Lung (tissue), 16 donors: Measurements from ENCODE around the gene AADACL2. TPM values are rescaled to one million over a fixed set of nuclear protein-coding genes. Genes with fewer than 3 reads are reported as not detected.

Experiments
- ATAC-seq: fragments of 200-7000 bp; cut with Tn5 transposase; one replicate; pipeline ENCODE4 v1.9.1; 2020; ENCODE audit warnings: moderate number of reproducible peaks; ENCODE audit not compliant: insufficient read depth, low FRiP score
- DNase-seq, 3 donors: peaks; one replicate each; pipeline ENCODE4 v3.0.0-alpha.2; 2013 to 2017
- H3K27ac ChIP-seq, 2 donors: one replicate each; pipeline ENCODE4 v1.5.1; 2013; ENCODE audit warnings: mild to moderate bottlenecking in 2 of 2, moderate library complexity in 2 of 2, control low read depth in 1 of 2, inconsistent platforms in 1 of 2, low read depth in 1 of 2, low read length in 1 of 2
- H3K27me3 ChIP-seq, 3 donors: one replicate each; pipeline ENCODE4 v1.5.1; 2013; ENCODE audit warnings: low read length in 2 of 3; ENCODE audit not compliant: control insufficient read depth in 3 of 3, insufficient read depth in 3 of 3
- H3K36me3 ChIP-seq, 4 donors: one replicate each; pipeline ENCODE4 v1.5.1; 2013; ENCODE audit warnings: low read length in 4 of 4, mild to moderate bottlenecking in 1 of 4, moderate library complexity in 1 of 4; ENCODE audit not compliant: control insufficient read depth in 4 of 4, insufficient read depth in 4 of 4
- H3K4me1 ChIP-seq, 5 donors: one replicate each; pipeline ENCODE4 v1.5.1; 2013; ENCODE audit warnings: low read length in 5 of 5, mild to moderate bottlenecking in 2 of 5, moderate library complexity in 1 of 5; ENCODE audit not compliant: control insufficient read depth in 5 of 5, insufficient read depth in 5 of 5
- H3K4me3 ChIP-seq: one replicate; pipeline ENCODE4 v1.5.1; 2013; ENCODE audit warnings: mild to moderate bottlenecking, control low read depth, moderate library complexity
- H3K9ac ChIP-seq, 2 donors: one replicate each; pipeline ENCODE4 v1.5.1; 2013; ENCODE audit warnings: low read length in 2 of 2, control low read depth in 1 of 2; ENCODE audit not compliant: insufficient read depth in 1 of 2
- H3K9me3 ChIP-seq, 4 donors: one replicate each; pipeline ENCODE4 v1.5.1; 2013; ENCODE audit warnings: low read length in 3 of 4, mild to moderate bottlenecking in 1 of 4, moderate library complexity in 1 of 4; ENCODE audit not compliant: control insufficient read depth in 4 of 4, insufficient read depth in 3 of 4
- WGBS, 2 donors: extraction: QIAGEN DNeasy Blood & Tissue Kit; methylation state at CpG; one replicate each; pipeline ENCODE4 v1.1.7; 2013; 5-methylcytosine and 5-hydroxymethylcytosine counted together
- long read RNA-seq, 5 donors: transcript quantifications; one replicate each; lab custom pipeline, GENCODE V29; 2026
- polyA plus RNA-seq, 2 donors: library from polyadenylated mRNA; stranded (reverse); fragments of 200-250 nt; gene quantifications; one replicate each; pipeline ENCODE4 v1.2.1, GENCODE V29; 2013
- total RNA-seq, 2 donors: library from RNA; depleted of rRNA in 1 of 2; stranded (reverse); fragments of >200 nt in 1 of 2; gene quantifications; one replicate each; pipeline ENCODE4 v1.2.1, GENCODE V29; 2014 to 2021
- TF ChIP-seq, protein P1 (sequence below): IDR thresholded peaks from 2 replicates; pipeline ENCODE4 v1.5.1; 2012; ENCODE audit warnings: mild to moderate bottlenecking; ENCODE audit errors: control extremely low read depth, extremely low read depth
- donor health status: control.
- donor health status: control.
- donor health status: Bipolar disorder and iron deficiency.
- donor health status: healthy.
- donor health status: DM: yes; HTN: yes; CAD: no.

The AADACL2 gene, protein sequence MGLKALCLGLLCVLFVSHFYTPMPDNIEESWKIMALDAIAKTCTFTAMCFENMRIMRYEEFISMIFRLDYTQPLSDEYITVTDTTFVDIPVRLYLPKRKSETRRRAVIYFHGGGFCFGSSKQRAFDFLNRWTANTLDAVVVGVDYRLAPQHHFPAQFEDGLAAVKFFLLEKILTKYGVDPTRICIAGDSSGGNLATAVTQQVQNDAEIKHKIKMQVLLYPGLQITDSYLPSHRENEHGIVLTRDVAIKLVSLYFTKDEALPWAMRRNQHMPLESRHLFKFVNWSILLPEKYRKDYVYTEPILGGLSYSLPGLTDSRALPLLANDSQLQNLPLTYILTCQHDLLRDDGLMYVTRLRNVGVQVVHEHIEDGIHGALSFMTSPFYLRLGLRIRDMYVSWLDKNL
- total RNA-seq: not detected
- under 1 TPM in 1 of 2 donors, not detected in 1; 0.14 TPM for polyA plus RNA-seq
- long read RNA-seq, donor 1: 0 reads
- long read RNA-seq, donor 2: 0 reads
- long read RNA-seq, donor 3: 0 reads
- long read RNA-seq, donor 4: 0 reads
- long read RNA-seq, donor 5: 0 reads

DNA sequence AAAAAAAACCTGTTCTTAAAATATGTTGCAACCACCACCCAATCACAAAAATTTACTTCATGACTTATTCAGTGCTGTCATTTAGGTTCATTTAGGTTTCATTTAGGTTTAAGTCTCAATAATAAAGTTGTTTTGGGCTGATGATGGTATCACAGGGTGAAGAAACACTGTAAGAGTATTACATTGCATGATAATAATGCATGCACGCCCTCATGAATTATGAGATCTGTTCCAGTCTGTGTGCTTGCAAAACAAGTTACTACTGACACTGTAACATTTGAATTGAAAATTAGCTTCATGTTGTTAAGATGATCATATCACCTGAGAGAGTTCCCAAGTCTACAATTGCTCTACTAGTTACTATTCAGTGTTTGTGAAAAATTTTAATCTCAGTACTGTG, at the start of gene AADACL2:
AADACL2 (plus strand) TSS at position 315 of the 400 bp plus-strand sequence. CDS start 109 bp downstream, outside the sequence.
- DNase-seq: no peak
- 94 to 97% methylated on average over 1 of the region's 1 CpG for WGBS, 2 donors

DNA sequence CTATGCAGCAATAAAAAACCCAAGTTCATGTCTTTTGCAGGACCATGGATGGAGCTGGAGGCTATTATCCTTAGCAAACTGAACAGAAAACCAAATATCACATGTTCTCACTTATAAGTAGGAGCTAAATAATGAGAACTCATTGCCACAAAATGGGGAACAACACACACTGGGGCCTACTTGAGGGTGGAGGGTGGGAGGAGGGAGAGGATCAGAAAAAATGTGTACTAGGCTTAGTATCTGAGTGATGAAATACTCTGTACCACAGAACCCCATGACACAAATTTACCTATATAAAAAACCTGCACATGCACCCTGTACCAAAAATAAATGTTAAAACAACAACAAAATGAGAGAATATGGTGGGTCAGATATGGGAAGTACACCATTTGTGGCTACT, 49.6 kb upstream of the AADACL2 start:
- no peak overlapping the region for H3K27ac ChIP-seq
- no peak overlapping the region for H3K9ac ChIP-seq
- no peaks in the 10 kb centered on the region for H3K36me3 ChIP-seq
- TF ChIP-seq, protein P1, sequence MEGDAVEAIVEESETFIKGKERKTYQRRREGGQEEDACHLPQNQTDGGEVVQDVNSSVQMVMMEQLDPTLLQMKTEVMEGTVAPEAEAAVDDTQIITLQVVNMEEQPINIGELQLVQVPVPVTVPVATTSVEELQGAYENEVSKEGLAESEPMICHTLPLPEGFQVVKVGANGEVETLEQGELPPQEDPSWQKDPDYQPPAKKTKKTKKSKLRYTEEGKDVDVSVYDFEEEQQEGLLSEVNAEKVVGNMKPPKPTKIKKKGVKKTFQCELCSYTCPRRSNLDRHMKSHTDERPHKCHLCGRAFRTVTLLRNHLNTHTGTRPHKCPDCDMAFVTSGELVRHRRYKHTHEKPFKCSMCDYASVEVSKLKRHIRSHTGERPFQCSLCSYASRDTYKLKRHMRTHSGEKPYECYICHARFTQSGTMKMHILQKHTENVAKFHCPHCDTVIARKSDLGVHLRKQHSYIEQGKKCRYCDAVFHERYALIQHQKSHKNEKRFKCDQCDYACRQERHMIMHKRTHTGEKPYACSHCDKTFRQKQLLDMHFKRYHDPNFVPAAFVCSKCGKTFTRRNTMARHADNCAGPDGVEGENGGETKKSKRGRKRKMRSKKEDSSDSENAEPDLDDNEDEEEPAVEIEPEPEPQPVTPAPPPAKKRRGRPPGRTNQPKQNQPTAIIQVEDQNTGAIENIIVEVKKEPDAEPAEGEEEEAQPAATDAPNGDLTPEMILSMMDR: no peak
- no peaks in the 10 kb centered on the region for H3K9me3 ChIP-seq
- no peaks in the 10 kb centered on the region for H3K27me3 ChIP-seq
- DNase-seq (no peak), ATAC-seq (no peak)
- H3K4me3 ChIP-seq: no peak overlapping the region
- H3K4me1 ChIP-seq: peaks cover 0 to 4% (median 0%) of the 10 kb centered on the region in 5 donors

More for the DNA sequence above, at the start of gene AADACL2:
- Histone ChIP-seq H3K4me1 (no peaks in the 10 kb centered on the region), H3K27me3 (no peaks in the 10 kb centered on the region), H3K9ac (no peak within 1 kb of the TSS), H3K36me3 (no peaks in the 10 kb centered on the region), H3K27ac (no peak within 1 kb of the TSS), H3K9me3 (peaks cover 0 to 5% (median 0%) of the 10 kb centered on the region in 4 donors), H3K4me3 (no peak within 1 kb of the TSS)
- ATAC-seq: no peak
- TF ChIP-seq, protein P1: no peak

DNA sequence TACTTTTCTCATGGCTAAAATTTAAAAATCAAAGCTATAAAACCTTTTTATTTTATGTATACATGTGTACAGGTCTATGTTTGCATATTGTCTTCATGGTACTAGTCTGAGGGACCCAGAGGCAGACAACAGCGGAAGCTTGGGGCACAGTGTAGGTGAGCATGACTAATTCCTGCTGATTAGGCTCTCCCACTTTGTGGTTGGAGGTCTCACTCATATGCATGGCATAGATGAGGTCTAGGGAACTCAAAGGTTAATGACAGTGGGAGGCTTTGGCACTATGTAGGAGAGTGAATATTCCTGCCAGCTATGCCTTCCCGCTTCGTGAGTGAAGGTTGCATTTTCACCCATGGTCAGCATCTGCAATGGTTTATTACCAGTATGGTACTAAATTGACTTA, 47.5 kb upstream of the AADACL2 start:
- TF ChIP-seq, protein P1: no peak
- DNase-seq (no peak), ATAC-seq (no peak)
- Histone ChIP-seq H3K36me3 (no peaks in the 10 kb centered on the region), H3K9ac (no peak overlapping the region), H3K4me3 (no peak overlapping the region), H3K9me3 (no peaks in the 10 kb centered on the region), H3K27ac (no peak overlapping the region), H3K27me3 (no peaks in the 10 kb centered on the region), H3K4me1 (peaks cover 0 to 3% (median 0%) of the 10 kb centered on the region in 5 donors)
- 94 to 95% methylated on average over 3 of the region's 3 CpGs for WGBS, 2 donors
